Hematopoietic multipotent progenitor cell treated with erythropoietin and hydrocortisone succinate and interleukin-3 and kit ligand, for 17 days (in vitro differentiated cells): ENCODE measurements around the gene DLGAP1.

Experiments used
- DNase-seq: peaks from one replicate; pipeline ENCODE4 v3.0.0-alpha.2; 2015; ENCODE audit warnings: low spot score

Gene DLGAP1

DNA sequence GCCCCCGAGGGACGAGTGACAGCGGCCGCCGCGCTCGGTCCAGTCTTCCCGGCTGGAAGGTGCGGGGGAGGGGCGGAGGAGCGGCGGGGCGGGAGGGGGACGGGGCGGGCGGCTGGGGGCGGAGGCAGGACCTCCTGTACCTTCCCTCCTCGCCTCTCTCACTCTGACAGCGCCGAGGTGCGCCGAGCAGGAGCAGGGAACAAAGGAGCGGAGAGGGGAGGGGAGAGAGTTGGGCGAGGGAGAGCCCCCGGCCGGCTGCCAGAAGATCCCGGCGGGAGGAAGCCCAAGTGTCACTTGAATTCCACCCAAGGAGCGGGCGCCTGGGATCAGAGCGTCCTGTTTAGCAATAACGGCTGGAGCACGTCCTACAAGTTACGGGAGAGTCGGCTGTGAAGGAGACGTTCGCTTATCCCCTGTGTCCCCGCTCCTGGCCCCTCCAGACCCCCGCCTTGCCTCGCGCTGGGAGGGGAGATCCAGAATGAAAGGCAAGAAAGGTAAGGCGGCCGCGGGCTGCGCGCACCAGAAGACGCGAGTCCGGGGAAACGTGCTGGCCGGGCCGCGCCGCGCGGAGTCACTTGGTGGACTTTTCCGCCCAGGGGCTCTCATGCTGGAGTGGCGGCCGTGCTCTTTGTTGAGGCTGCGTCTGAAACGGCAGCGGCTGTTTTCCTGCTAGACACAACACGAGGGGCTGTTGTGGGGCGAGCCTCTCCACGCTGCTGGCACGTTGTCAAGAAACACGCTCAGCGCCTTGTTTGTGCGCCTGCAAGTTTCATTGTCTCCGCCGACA lies 1004.9 kb downstream of the DLGAP1 start, which contains the start of gene TGIF1:
TGIF1 (plus strand) TSS at position 161 of the 787 bp plus-strand sequence; CDS start at position 479, 318 bp downstream.
- DNase-seq, result peak; percentile 88

GRCh38 chr18:3449512-3450011 lies 1005.5 kb downstream of the DLGAP1 start:
- DNase-seq, result peak; percentile 85

DNA sequence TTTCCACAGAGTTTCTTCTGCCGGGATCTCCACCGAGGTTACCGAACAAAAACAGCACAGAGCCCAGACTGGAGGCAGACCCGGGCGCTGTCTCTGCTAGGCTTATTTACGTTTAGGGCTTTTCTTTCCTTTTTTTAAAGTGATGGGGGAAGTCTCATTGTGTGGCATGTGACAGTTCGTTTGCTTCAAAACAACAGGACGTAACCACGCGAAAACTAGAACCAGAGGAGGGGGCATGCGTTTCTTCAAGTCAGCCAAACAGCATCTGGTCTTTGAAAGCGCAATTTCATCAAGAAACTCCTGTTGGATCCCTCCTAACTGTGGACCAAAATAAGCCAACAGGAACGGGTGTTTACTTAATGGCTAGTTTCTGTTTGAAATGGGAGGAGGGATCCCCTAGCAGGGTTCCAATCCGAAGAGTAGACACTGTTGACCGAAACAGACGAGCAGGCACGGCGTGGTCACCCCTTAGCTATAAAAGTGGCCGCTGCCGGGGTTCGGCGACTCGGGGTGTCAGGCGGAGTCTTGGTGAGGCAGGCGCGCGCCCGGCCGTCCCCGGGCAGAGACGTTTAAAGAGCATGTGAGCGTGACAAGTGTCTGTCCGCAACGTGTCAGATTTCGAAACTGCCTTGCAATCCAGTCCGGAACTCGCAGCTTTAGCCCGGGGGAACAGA lies 1006.1 kb downstream of the DLGAP1 start:
- DNase-seq, result peak; percentile 88

DNA sequence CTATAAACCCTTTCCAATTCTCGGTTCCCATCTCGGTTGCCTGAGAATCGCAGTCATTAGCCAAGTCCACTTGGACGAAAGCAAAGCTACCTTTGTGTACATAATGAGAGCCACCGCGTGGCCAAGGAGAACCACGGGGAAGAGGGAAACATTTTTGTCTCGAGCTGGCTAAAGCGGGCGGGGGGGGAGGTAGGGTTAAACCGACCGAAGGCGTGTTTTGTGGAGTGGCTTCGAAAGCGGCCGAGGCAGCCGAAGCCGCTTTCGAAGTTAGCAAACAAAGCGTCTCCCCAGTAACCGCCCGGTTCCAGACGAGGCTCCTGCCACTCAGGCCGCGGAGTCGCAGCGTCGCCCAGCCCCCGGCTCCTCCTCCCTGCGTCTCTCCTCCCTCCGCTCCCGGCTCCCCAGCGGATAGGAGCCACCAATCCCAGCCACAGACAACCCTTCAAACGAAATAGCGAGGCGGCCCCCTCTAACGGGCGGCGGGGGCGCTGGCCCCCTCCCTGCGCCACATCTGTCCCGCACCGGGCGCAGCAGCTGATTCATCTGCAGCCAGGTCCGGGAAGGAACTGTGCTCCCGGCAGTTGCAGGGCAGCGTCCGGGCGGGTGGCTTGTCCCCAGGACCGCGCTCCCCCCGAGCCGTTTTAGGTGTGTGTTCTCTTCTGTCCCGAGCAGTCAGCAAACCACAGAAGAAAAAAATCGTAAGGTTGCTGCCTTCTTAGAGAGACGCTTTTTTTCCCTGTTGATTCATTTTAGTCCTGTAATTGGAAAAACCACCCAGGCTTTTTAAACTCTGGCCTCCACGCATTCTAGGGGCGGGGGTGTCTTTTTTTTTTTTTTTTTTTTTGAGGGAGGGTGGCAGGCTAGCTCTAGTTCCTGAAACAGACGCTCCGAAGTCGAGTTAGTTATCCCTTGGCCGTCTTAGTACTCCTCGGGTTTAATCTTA lies 1006.9 kb downstream of the DLGAP1 start:
- peak; percentile 94 for DNase-seq

DNA sequence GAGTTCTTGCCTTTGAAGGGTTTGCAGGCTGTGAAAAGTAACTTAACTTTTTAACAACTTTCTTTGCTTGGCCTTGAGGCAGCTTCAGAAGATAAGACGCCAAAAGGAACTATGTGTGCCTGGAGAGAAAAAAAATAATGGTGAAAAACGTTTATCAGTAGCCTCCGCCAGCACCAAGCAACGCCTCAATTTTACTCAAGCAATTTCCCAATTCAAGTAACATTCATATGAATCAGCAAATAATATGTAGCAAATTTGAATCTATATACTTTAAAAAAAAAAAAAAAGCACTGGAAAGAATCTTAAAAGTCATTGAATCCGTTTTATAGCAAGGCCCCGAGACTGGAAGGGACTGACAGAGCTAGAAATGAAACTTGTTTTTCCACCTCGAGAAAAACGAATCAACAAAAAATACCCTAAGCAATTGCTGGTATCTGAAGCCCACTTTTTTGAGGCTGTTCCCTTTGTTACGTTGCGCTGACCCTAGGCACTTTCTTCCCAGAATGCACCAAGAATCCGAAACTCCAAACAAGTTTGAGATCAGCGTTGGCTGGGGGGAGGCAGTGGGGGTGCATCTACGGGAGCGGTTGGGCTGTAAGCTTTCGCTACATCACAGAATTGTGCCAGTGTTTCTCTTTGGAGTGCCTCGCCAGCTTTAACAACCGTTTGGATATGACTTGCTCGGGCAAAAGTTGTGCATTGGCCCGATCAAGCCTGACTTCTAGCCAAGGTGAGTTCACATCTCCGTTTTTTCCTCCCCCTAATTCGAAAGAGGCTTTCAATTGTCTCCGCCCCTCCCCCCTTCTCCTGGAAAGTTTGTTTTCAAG lies 1007.8 kb downstream of the DLGAP1 start:
- peak; percentile 80 for DNase-seq
